SK-N-SH (cell line): ENCODE measurements around the gene ACAP2. TPM values are rescaled to one million over a fixed set of nuclear protein-coding genes. Genes with fewer than 3 reads are reported as not detected.
"Not testable (repeated sequence)": the region's sequence is repeated elsewhere in the genome, so short reads cannot be mapped to it uniquely, and the experiment has no call there.

Experiments
- CTCF ChIA-PET: fragments of 300-600, 350-600 bp; formaldehyde crosslinking; extraction: SDS; loops from one replicate; lab custom pipeline; 2021; lab: Yijun Ruan, JAX
- POLR2A ChIA-PET: fragments of 350-600 bp; sonication (Branson Sonifier 250); formaldehyde crosslinking; extraction: SDS; loops from one replicate; lab custom pipeline; 2020; ENCODE audit warnings: antibody characterized with exemption, inconsistent platforms; lab: Yijun Ruan, JAX
- DNase-seq: peaks from one replicate; pipeline ENCODE4 v3.0.0; 2012
- H2AFZ ChIP-seq: fragments of 200-600 bp; sonication (generic); 2 replicates; pipeline ENCODE4 v1.8.1; 2016; ENCODE audit warnings: antibody characterized with exemption, mild to moderate bottlenecking, low read depth
- H3F3A ChIP-seq: fragments of 200-600 bp; sonication (generic); replicated peaks from 2 replicates; pipeline ENCODE3; 2016; ENCODE audit warnings: antibody characterized with exemption, mild to moderate bottlenecking; ENCODE audit not compliant: insufficient read depth
- H3K27ac ChIP-seq, 2 experiments: fragments of 200-500 bp in 1 of 2; fragments of 200-600 bp in 1 of 2; sonication (Bioruptor generic) in 1 of 2; sonication (generic), shearing (Covaris generic) in 1 of 2; 2 replicates each; pipeline versions ENCODE4 v1.5.1 to v1.6.1; 2014 to 2016; ENCODE audit warnings: low read depth in 2 of 2, inconsistent platforms in 1 of 2, low read length in 1 of 2, mild to moderate bottlenecking in 1 of 2, mixed read lengths in 1 of 2
- H3K27me3 ChIP-seq: fragments of 200-600 bp; sonication (generic), shearing (Covaris generic); 2 replicates; pipeline ENCODE4 v1.6.1; 2016; ENCODE audit warnings: mixed run types; ENCODE audit not compliant: insufficient read depth
- H3K36me3 ChIP-seq, 2 experiments: fragments of 200-500 bp in 1 of 2; fragments of 200-600 bp in 1 of 2; sonication (Bioruptor generic) in 1 of 2; sonication (generic) in 1 of 2; replicated peaks in 1 of 2; 2 replicates each; pipeline versions ENCODE3 to v1.5.1; 2014 to 2016; ENCODE audit warnings: low read length in 1 of 2, mild to moderate bottlenecking in 1 of 2; ENCODE audit not compliant: insufficient read depth in 2 of 2, control insufficient read depth in 1 of 2
- H3K4me1 ChIP-seq, 2 experiments: fragments of 200-500 bp in 1 of 2; fragments of 200-600 bp in 1 of 2; sonication (Bioruptor generic) in 1 of 2; sonication (generic), shearing (Covaris generic) in 1 of 2; 2 replicates each; pipeline versions ENCODE4 v1.5.1 to v1.6.1; 2014 to 2016; ENCODE audit warnings: low read depth in 1 of 2, low read length in 1 of 2, mixed run types in 1 of 2; ENCODE audit not compliant: insufficient read depth in 2 of 2, control insufficient read depth in 1 of 2
- H3K4me2 ChIP-seq: fragments of 200-600 bp; sonication (generic), shearing (Covaris generic); 2 replicates; pipeline ENCODE4 v1.6.1; 2017; ENCODE audit warnings: mixed run types
- H3K4me3 ChIP-seq, 2 experiments: fragments of 200-500 bp in 1 of 2; fragments of 200-600 bp in 1 of 2; sonication (Bioruptor generic) in 1 of 2; sonication (generic), shearing (Covaris generic) in 1 of 2; 2 replicates each; pipeline versions ENCODE4 v1.5.1 to v1.8.1; 2014 to 2016; ENCODE audit warnings: low read depth in 2 of 2, inconsistent platforms in 1 of 2, low read length in 1 of 2, mild to moderate bottlenecking in 1 of 2, mixed read lengths in 1 of 2, moderate library complexity in 1 of 2
- H3K79me2 ChIP-seq: fragments of 200-600 bp; sonication (generic); 2 replicates; pipeline ENCODE4 v1.8.1; 2017; ENCODE audit warnings: mild to moderate bottlenecking; ENCODE audit not compliant: insufficient read depth
- H3K9ac ChIP-seq: fragments of 200-600 bp; sonication (generic); 2 replicates; pipeline ENCODE4 v1.6.1; 2017; ENCODE audit warnings: mixed run types
- H3K9me2 ChIP-seq: fragments of 200-600 bp; sonication (generic); 2 replicates; pipeline ENCODE4 v1.6.1; 2017; ENCODE audit warnings: mixed run types
- H3K9me3 ChIP-seq: fragments of 200-600 bp; sonication (generic); 2 replicates; pipeline ENCODE4 v1.6.1; 2017; ENCODE audit warnings: mixed run types, mild to moderate bottlenecking, moderate library complexity
- H4K20me1 ChIP-seq: fragments of 200-600 bp; sonication (generic); 2 replicates; pipeline ENCODE4 v1.6.1; 2017; ENCODE audit warnings: mild to moderate bottlenecking, mixed run types; ENCODE audit not compliant: insufficient read depth
- FOSL2 ChIP-seq: IDR thresholded peaks from 2 replicates; pipeline ENCODE4 v1.4.0; 2012; ENCODE audit warnings: low read depth, mild to moderate bottlenecking, moderate library complexity, borderline replicate concordance
- FOXJ3 ChIP-seq: sonication (generic); formaldehyde crosslinking; IDR thresholded peaks from 2 replicates; pipeline ENCODE4 v1.5.1; 2020; ENCODE audit warnings: mild to moderate bottlenecking, missing genetic modification reagents
- FOXM1 ChIP-seq: IDR thresholded peaks from 2 replicates; pipeline ENCODE4 v1.4.0; 2012; ENCODE audit warnings: low read depth, mild to moderate bottlenecking
- MXI1 ChIP-seq: IDR thresholded peaks from 2 replicates; pipeline ENCODE4 v1.6.1; 2012; ENCODE audit warnings: mild to moderate bottlenecking, low read depth, low read length, improper control_type of control experiment
- NRF1 ChIP-seq: IDR thresholded peaks from 2 replicates; pipeline ENCODE4 v1.6.1; 2012; ENCODE audit warnings: low read depth, mild to moderate bottlenecking, low read length
- POLR2AphosphoS5 ChIP-seq: IDR thresholded peaks from 2 replicates; pipeline ENCODE4 v1.6.1; 2012; ENCODE audit warnings: low read depth, low read length
- RCOR1 ChIP-seq: fragments of 150-350 bp; IDR thresholded peaks from 2 replicates; pipeline ENCODE4 v1.6.1; 2017; ENCODE audit warnings: antibody characterized with exemption, low read length
- SMC3 ChIP-seq: IDR thresholded peaks from 2 replicates; pipeline ENCODE4 v1.6.1; 2012; ENCODE audit warnings: low read depth, low read length, improper control_type of control experiment
- TAF1 ChIP-seq: IDR thresholded peaks from 2 replicates; pipeline ENCODE4 v1.6.1; 2012; ENCODE audit warnings: low read depth, mild to moderate bottlenecking, low read length, moderate library complexity, borderline replicate concordance
- TEAD4 ChIP-seq: IDR thresholded peaks from 2 replicates; pipeline ENCODE4 v1.4.0; 2012; ENCODE audit warnings: mild to moderate bottlenecking, borderline replicate concordance; ENCODE audit not compliant: insufficient read depth
- USF1 ChIP-seq: IDR thresholded peaks from 2 replicates; pipeline ENCODE4 v1.4.0; 2012; ENCODE audit warnings: low read depth, borderline replicate concordance
- WGBS: methylation state at CpG from one replicate; pipeline ENCODE4 v1.1.6; 2017; ENCODE audit warnings: low lambda C conversion rate; 5-methylcytosine and 5-hydroxymethylcytosine counted together
- polyA plus RNA-seq, 3 experiments: library from polyadenylated mRNA; depleted of rRNA; stranded (reverse); fragments of >200 nt; gene quantifications; 2 replicates each; pipeline ENCODE4 v1.2.3, GENCODE V29; 2012
- TF ChIP-seq, protein P1 (sequence below): IDR thresholded peaks from 2 replicates; pipeline ENCODE4 v1.4.0; 2012; ENCODE audit warnings: low read depth
- TF ChIP-seq, protein P2 (sequence below): IDR thresholded peaks from 2 replicates; pipeline ENCODE4 v1.6.1; 2012; ENCODE audit warnings: mild to moderate bottlenecking, low read depth, low read length, moderate library complexity
- TF ChIP-seq, protein P3 (sequence below): IDR thresholded peaks from 2 replicates; pipeline ENCODE4 v1.4.0; 2012; ENCODE audit warnings: low read depth, borderline replicate concordance

Gene ACAP2
- polyA plus RNA-seq, 1 of the 3 experiments (the other 2 are of a cell fraction), result 6.8 TPM

GRCh38 chr3:195466251-195466650, 23.4 kb upstream of the ACAP2 start:
- no peak overlapping the region for H3K4me3 ChIP-seq
- CTCF ChIA-PET, result no interaction called here
- no peak for DNase-seq

DNA sequence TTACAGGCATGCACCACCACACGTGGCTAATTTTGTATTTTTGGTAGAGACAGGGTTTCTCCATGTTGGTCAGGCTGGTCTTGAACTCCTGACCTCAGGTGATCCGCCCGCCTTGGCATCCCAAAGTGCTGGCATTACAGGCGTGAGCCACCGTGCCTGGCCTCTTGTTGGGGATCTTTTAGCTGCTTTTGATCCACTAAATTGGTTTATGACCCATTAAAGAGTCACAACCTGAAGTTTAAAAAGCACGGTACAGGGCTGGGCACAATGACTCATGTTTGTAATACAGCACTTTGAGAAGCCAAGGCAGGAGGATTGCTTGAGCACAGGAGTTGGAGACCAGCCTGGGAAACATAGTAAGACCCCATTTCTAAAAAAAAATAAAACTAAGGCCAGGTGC, 20.1 kb upstream of the ACAP2 start:
- WGBS, result 89% methylated on average over 6 of the region's 6 CpGs
- CTCF ChIA-PET, result not testable (repeated sequence)

More at GRCh38 chr3:195466251-195466650, 23.4 kb upstream of the ACAP2 start:
- Histone ChIP-seq H3K9me2 (no peaks in the 10 kb centered on the region), H3F3A (no peaks in the 10 kb centered on the region), H3K9me3 (no peaks in the 10 kb centered on the region), H3K4me1 (peaks cover 0 to 9% of the 10 kb centered on the region in 2 experiments; a peak in 1 of 4 replicates), H3K27me3 (no peaks in the 10 kb centered on the region), H3K9ac (no peak overlapping the region), H3K27ac (no peak overlapping the region), H2AFZ (no peak overlapping the region), H4K20me1 (no peaks in the 10 kb centered on the region), H3K4me2 (no peak overlapping the region), H3K36me3 (no peaks in the 10 kb centered on the region), H3K79me2 (no peaks in the 10 kb centered on the region)
- 70% methylated on average over 4 of the region's 4 CpGs for WGBS
- POLR2A ChIA-PET, result no interaction called here
- TF ChIP-seq FOSL2 (no peak), SMC3 (no peak), POLR2AphosphoS5 (no peak), FOXJ3 (CRISPR knock-in tag) (no peak), TEAD4 (no peak), NRF1 (no peak), TAF1 (no peak), MXI1 (no peak), RCOR1 (no peak), FOXM1 (no peak), USF1 (no peak)
- TF ChIP-seq, protein P1, sequence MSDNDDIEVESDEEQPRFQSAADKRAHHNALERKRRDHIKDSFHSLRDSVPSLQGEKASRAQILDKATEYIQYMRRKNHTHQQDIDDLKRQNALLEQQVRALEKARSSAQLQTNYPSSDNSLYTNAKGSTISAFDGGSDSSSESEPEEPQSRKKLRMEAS, result no peak
- TF ChIP-seq, protein P2, sequence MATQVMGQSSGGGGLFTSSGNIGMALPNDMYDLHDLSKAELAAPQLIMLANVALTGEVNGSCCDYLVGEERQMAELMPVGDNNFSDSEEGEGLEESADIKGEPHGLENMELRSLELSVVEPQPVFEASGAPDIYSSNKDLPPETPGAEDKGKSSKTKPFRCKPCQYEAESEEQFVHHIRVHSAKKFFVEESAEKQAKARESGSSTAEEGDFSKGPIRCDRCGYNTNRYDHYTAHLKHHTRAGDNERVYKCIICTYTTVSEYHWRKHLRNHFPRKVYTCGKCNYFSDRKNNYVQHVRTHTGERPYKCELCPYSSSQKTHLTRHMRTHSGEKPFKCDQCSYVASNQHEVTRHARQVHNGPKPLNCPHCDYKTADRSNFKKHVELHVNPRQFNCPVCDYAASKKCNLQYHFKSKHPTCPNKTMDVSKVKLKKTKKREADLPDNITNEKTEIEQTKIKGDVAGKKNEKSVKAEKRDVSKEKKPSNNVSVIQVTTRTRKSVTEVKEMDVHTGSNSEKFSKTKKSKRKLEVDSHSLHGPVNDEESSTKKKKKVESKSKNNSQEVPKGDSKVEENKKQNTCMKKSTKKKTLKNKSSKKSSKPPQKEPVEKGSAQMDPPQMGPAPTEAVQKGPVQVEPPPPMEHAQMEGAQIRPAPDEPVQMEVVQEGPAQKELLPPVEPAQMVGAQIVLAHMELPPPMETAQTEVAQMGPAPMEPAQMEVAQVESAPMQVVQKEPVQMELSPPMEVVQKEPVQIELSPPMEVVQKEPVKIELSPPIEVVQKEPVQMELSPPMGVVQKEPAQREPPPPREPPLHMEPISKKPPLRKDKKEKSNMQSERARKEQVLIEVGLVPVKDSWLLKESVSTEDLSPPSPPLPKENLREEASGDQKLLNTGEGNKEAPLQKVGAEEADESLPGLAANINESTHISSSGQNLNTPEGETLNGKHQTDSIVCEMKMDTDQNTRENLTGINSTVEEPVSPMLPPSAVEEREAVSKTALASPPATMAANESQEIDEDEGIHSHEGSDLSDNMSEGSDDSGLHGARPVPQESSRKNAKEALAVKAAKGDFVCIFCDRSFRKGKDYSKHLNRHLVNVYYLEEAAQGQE, result no peak
- TF ChIP-seq, protein P3, sequence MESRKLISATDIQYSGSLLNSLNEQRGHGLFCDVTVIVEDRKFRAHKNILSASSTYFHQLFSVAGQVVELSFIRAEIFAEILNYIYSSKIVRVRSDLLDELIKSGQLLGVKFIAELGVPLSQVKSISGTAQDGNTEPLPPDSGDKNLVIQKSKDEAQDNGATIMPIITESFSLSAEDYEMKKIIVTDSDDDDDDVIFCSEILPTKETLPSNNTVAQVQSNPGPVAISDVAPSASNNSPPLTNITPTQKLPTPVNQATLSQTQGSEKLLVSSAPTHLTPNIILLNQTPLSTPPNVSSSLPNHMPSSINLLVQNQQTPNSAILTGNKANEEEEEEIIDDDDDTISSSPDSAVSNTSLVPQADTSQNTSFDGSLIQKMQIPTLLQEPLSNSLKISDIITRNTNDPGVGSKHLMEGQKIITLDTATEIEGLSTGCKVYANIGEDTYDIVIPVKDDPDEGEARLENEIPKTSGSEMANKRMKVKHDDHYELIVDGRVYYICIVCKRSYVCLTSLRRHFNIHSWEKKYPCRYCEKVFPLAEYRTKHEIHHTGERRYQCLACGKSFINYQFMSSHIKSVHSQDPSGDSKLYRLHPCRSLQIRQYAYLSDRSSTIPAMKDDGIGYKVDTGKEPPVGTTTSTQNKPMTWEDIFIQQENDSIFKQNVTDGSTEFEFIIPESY, result no peak

More for the DNA sequence above, 20.1 kb upstream of the ACAP2 start:
- not testable (repeated sequence) for H3F3A ChIP-seq, H3K9me3 ChIP-seq, DNase-seq, H3K9ac ChIP-seq, H3K9me2 ChIP-seq, H4K20me1 ChIP-seq, H3K4me1 ChIP-seq, H3K79me2 ChIP-seq, H3K27me3 ChIP-seq, H3K36me3 ChIP-seq, H3K4me3 ChIP-seq, H3K27ac ChIP-seq, H2AFZ ChIP-seq, H3K4me2 ChIP-seq
- POLR2A ChIA-PET, result interaction anchor here (0.7 kb wide), 1 partner anchor 96 kb away, joined by 3 read pairs; no protein-coding TSS in a partner anchor
